HepG2 (cell line): ENCODE results near the gene LNPK. TPM values are rescaled to one million over a fixed set of nuclear protein-coding genes. Genes with fewer than 3 reads are reported as not detected.

Source experiments
- AGO1 ChIP-seq: fragments of 200-400 bp; formaldehyde crosslinking; IDR thresholded peaks from 2 replicates; pipeline ENCODE4 v1.6.1; 2017; ENCODE audit warnings: mild to moderate bottlenecking, low read depth, low read length, moderate library complexity; ENCODE audit not compliant: poor library complexity, severe bottlenecking
- CENPX ChIP-seq: sonication (generic); formaldehyde crosslinking; IDR thresholded peaks from 2 replicates; pipeline ENCODE4 v1.9.0; 2021; ENCODE audit warnings: mild to moderate bottlenecking, missing genetic modification reagents, moderate library complexity
- FUBP1 ChIP-seq: sonication (generic); formaldehyde crosslinking; IDR thresholded peaks from 2 replicates; pipeline ENCODE4 v1.5.1; 2020; ENCODE audit warnings: missing genetic modification reagents, mild to moderate bottlenecking, borderline replicate concordance
- GPBP1L1 ChIP-seq: sonication (generic); formaldehyde crosslinking; IDR thresholded peaks from 2 replicates; pipeline ENCODE4 v1.5.0; 2020; ENCODE audit warnings: mild to moderate bottlenecking, missing genetic modification reagents
- HNRNPUL1 ChIP-seq: fragments of 200-400 bp; formaldehyde crosslinking; IDR thresholded peaks from 2 replicates; pipeline ENCODE4 v1.6.1; 2017; ENCODE audit warnings: low read depth, mild to moderate bottlenecking, low read length, moderate library complexity
- IRF2 ChIP-seq: IDR thresholded peaks from 2 replicates; pipeline ENCODE4 v1.6.1; 2018; ENCODE audit warnings: missing genetic modification reagents, missing compliant biosample characterization
- ISL2 ChIP-seq: sonication (generic); formaldehyde crosslinking; IDR thresholded peaks from 2 replicates; pipeline ENCODE4 v1.5.0; 2020; ENCODE audit warnings: missing genetic modification reagents
- MTF2 ChIP-seq: sonication (generic); formaldehyde crosslinking; IDR thresholded peaks from 2 replicates; pipeline ENCODE4 v1.5.0; 2020; ENCODE audit warnings: missing genetic modification reagents, borderline replicate concordance
- MYNN ChIP-seq: sonication (generic); formaldehyde crosslinking; IDR thresholded peaks from 2 replicates; pipeline ENCODE4 v1.4.0; 2020; ENCODE audit warnings: mild to moderate bottlenecking, low read depth, missing genetic modification reagents
- RFX3 ChIP-seq: IDR thresholded peaks from 2 replicates; pipeline ENCODE4 v1.6.1; 2016; ENCODE audit warnings: missing biosample characterization, missing genetic modification reagents
- RFXAP ChIP-seq: sonication (generic); formaldehyde crosslinking; IDR thresholded peaks from 2 replicates; pipeline ENCODE4 v1.4.0; 2020; ENCODE audit warnings: missing genetic modification reagents, borderline replicate concordance
- SKI ChIP-seq: fragments of 450-650 bp; IDR thresholded peaks from one replicate; pipeline ENCODE4 v1.6.1; 2018; ENCODE audit warnings: mild to moderate bottlenecking; ENCODE audit not compliant: partially characterized antibody
- UBTF ChIP-seq: sonication (generic); formaldehyde crosslinking; IDR thresholded peaks from 2 replicates; pipeline ENCODE4 v1.4.0; 2020; ENCODE audit warnings: mild to moderate bottlenecking, missing genetic modification reagents
- ZBTB33 ChIP-seq: sonication (generic); formaldehyde crosslinking; IDR thresholded peaks from 2 replicates; pipeline ENCODE4 v1.4.0; 2020; ENCODE audit warnings: missing genetic modification reagents
- ZC3H13 ChIP-seq: sonication (generic); formaldehyde crosslinking; IDR thresholded peaks from 2 replicates; pipeline ENCODE4 v1.8.1; 2023; ENCODE audit warnings: mild to moderate bottlenecking, missing genetic modification reagents, moderate library complexity
- ZNF30 ChIP-seq: sonication (generic); formaldehyde crosslinking; IDR thresholded peaks from 2 replicates; pipeline ENCODE4 v1.5.0; 2020; ENCODE audit warnings: mild to moderate bottlenecking, missing genetic modification reagents
- ZNF552 ChIP-seq: sonication (generic); formaldehyde crosslinking; IDR thresholded peaks from 2 replicates; pipeline ENCODE4 v1.9.0; 2022; ENCODE audit warnings: missing genetic modification reagents, mild to moderate bottlenecking, borderline replicate concordance
- polyA plus RNA-seq, 8 experiments: library from polyadenylated mRNA; depleted of rRNA in 3 of 8; stranded (reverse) in 7 of 8; unstranded in 1 of 8; fragments of >200 nt; fragmentation: Illumina TruSeq in 4 of 8; extraction: Trizol in 4 of 8; gene quantifications; 2 replicates each; pipeline versions ENCODE4 v1.2.1 to v1.2.3, GENCODE V29; 2011 to 2016; ENCODE audit warnings: low read depth in 4 of 8, missing spikeins in 1 of 8, mixed read lengths in 1 of 8; ENCODE audit not compliant: insufficient read depth in 1 of 8
- total RNA-seq, 5 experiments: library from RNA; depleted of rRNA; stranded (reverse); fragments of >200 nt; fragmentation: Illumina TruSeq; extraction: Trizol; gene quantifications; 2 replicates each; pipeline ENCODE4 v1.2.3, GENCODE V29; 2016; ENCODE audit warnings: low read depth in 1 of 5
- TF ChIP-seq, protein P1 (sequence below): sonication (generic); formaldehyde crosslinking; conservative IDR thresholded peaks from 2 replicates; pipeline ENCODE4 v1.4.0; 2020; ENCODE audit warnings: missing genetic modification reagents

Gene LNPK
- total and polyA plus RNA-seq, 2 of the 13 experiments (the other 11 are each of a cell fraction or from before 2014, with no cell fraction given), result 25.4 to 26.1 TPM

GRCh38 chr2:176001916-176002687, at the start of gene LNPK (continued):
- peak; percentile 62 for TF ChIP-seq SKI
- TF ChIP-seq ZC3H13, result no peak; the same call in 1 of the 2 replicates
- TF ChIP-seq, protein P1, sequence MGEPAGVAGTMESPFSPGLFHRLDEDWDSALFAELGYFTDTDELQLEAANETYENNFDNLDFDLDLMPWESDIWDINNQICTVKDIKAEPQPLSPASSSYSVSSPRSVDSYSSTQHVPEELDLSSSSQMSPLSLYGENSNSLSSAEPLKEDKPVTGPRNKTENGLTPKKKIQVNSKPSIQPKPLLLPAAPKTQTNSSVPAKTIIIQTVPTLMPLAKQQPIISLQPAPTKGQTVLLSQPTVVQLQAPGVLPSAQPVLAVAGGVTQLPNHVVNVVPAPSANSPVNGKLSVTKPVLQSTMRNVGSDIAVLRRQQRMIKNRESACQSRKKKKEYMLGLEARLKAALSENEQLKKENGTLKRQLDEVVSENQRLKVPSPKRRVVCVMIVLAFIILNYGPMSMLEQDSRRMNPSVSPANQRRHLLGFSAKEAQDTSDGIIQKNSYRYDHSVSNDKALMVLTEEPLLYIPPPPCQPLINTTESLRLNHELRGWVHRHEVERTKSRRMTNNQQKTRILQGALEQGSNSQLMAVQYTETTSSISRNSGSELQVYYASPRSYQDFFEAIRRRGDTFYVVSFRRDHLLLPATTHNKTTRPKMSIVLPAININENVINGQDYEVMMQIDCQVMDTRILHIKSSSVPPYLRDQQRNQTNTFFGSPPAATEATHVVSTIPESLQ, result no peak
- no peak for TF ChIP-seq GPBP1L1 (CRISPR knock-in tag)
- peak; percentile 24; the same call in 1 of the 2 replicates for TF ChIP-seq HNRNPUL1
- TF ChIP-seq ISL2 (CRISPR knock-in tag), result peak; percentile 43; the same call in 1 of the 2 replicates
- TF ChIP-seq UBTF (CRISPR knock-in tag), result peak; percentile 96
- TF ChIP-seq CENPX (CRISPR knock-in tag), result no peak
- TF ChIP-seq FUBP1 (CRISPR knock-in tag), result no peak
- no peak for TF ChIP-seq AGO1
- no peak for TF ChIP-seq MTF2 (CRISPR knock-in tag)
- no peak for TF ChIP-seq ZBTB33 (CRISPR knock-in tag)
- TF ChIP-seq ZNF30 (CRISPR knock-in tag), result peak; percentile 40
- TF ChIP-seq RFXAP (CRISPR knock-in tag), result peak; percentile 93
- TF ChIP-seq MYNN (CRISPR knock-in tag), result peak; percentile 39; the same call in 1 of the 2 replicates
- no peak for TF ChIP-seq RFX3 (CRISPR knock-in tag)
- peak; percentile 55 for TF ChIP-seq ZNF552 (CRISPR knock-in tag)
- TF ChIP-seq IRF2, result peak; percentile 82; the same call in 1 of the 2 replicates
